HG02610 (cell line): ENCODE data around the gene CASTOR2.
"Not testable (repeated sequence)": the region's sequence is repeated elsewhere in the genome, so short reads cannot be mapped to it uniquely, and the experiment has no call there.

ENCODE experiments used
- ATAC-seq: cut with Tn5 transposase; IDR thresholded peaks from one replicate; pipeline ENCODE4 v1.9.1; 2021; ENCODE audit warnings: mild to moderate bottlenecking, moderate library complexity; ENCODE audit not compliant: unreplicated experiment

The CASTOR2 gene

DNA sequence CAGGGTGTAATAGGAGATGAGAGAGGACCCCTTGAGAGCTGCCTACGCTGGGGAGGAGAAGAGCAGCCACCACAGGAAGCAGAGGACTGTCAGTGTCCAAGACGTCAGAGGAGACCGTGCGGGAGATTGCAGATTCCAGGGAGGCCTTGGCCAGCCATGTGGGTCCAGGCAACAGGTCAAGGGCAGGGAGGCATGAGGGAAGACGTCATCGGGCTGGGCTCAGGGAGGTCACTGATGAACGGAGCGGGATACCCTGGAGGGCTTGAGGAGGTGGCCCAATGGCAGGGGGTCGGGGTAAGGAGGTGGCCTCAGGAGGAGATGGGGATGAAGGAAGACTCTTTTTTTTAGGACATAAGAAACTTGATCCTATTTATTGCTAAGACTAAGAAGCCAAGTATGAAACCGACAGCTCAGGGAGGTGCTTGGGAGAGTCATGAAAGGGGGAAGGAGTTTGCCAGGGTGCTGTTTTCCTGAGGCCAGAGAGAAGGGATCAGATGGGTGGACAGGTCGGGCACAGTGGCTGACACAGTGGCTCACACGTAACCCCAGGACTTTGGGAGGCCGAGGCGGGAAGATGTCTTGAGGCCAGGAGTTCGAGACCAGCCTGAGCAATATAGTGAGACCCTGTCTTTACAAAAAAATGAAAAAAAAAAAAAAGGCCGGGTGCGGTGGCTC, 30.5 kb downstream of the CASTOR2 start:
- ATAC-seq: not testable (repeated sequence)

DNA sequence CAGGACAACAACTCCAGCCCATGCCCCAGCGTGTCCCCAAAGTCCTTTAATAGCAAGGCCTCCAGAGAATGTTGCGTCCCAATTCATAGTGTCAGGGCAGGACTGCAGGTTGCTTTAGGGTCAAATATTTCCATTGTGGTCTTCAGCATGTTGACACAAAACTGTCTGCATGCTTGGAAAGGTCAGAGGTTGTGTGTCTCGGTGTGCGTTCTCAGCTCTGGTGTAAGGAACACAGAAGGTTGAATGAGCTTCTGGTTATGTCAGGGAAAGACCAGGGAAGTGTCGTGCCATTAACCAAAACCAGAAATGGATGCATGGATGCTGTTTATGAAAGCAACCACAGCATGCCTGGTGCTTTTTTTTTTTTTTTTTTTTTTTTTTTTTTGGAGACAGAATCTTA, 31.9 kb downstream of the CASTOR2 start:
- ATAC-seq: not testable (repeated sequence)

DNA sequence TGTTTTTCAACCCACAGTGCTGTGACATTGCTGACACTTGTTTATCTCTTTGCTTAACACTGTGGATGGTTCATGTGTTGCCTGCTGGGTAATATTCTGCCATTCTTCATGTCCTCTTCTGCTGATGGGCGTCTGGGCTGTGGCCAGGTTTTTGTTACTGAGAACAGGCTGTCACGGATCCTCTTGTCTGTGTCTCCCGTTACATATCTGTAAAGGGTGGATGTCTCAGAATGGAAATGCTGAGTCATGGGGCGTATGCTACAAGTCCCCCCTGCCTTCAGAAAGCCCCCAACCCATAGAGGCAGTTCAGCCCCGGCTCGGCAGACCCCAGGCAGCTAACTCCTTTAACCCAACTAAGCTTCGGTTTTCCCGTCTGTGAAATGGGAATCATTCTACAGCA, 33.3 kb downstream of the CASTOR2 start:
- not testable (repeated sequence) for ATAC-seq

DNA sequence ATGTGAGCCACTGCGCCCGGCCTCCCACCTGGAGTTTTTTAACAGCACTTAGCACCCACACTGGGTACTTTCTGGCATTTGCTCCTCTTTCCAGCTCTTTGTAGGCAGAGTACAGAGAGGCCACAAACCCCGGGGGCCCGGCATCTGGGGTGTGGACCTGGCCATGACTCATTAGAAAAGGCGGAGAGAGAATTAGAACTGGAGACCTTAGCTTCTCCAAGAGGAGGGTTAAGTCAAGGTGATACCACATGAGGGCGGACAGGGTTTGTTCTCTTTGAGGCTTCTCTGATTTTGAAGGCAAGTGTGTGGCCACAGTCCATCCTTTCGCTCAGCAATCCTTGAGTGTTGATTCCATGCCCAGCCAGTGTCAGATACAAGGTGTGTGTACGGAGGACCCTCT, 36.9 kb downstream of the CASTOR2 start:
- ATAC-seq: not testable (repeated sequence)

DNA sequence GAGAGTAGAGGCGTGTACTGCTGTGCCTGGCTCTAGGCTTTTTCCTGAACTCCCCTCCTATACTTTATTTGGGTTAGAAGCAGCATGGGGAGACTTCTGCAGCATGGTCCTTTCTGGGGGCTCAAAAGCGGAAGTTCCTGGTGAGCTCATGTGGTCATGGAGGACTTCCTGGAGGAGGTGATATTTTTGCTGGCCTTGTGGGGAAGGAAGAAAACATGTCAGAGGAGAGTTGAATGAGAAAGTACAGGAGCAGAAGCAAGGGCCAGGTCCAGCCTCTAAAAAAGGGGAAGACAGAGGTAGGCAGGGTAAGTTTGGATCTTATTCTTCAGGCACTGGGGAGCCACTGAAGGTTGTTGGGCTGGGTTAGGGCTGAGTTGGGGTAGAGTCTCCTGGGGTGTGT, 45.5 kb downstream of the CASTOR2 start:
- ATAC-seq: no peak

DNA sequence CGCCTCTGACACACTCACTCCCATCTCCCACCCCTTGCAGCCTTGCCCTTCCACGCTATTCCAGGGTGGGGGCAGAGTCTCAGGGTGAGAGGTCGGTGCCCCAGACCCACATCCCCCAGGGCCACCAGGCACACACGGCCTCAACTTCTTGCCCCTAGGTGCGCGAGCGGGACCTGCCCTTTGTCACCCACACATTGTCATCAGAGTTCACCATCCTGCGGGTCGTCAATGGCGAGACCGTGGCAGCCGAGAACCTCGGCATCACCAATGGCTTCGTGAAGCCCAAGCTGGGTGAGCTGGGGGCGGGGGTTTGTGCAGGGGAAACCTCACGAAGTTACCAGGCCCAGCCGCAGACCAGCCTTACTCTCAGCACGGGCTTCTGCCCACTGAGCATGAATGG, 53.3 kb downstream of the CASTOR2 start:
- no peak for ATAC-seq

DNA sequence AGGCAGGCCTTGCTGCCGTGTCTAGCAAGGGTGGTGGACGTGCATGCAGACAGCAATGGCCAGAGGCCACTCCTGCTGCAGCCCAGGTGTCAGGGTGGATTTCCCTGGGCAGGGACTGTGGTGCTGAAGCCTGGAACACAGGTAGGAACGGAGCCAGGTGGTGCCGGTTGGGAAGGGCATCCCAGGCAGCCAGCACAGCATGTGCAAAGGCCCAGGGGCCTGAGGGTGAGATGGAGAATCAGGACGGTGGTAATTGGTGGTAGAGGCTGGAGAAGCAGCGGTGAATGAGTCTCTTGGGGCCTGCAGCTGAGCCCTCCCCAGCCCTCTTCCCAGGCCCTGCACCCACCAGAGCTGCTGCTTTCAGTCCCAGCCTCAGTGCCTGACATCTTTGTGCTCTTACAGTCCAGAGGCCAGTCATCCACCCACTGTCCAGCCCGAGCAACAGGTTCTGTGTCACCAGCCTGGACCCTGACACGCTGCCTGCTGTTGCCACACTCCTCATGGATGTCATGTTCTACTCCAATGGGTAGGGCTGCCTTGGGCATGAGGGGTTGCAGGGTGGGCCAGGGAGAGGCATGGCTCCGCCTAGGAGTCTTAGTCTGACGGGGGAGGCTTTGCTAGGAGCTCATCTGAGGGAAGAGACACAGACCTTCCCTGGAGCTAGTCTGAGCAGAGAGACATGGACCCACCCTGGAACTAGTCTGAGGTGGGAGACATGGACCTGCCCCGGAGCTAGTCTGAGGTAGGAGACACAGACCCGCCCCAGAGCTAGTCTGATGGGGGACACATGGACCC, 54.3 kb downstream of the CASTOR2 start:
- ATAC-seq: no peak

DNA sequence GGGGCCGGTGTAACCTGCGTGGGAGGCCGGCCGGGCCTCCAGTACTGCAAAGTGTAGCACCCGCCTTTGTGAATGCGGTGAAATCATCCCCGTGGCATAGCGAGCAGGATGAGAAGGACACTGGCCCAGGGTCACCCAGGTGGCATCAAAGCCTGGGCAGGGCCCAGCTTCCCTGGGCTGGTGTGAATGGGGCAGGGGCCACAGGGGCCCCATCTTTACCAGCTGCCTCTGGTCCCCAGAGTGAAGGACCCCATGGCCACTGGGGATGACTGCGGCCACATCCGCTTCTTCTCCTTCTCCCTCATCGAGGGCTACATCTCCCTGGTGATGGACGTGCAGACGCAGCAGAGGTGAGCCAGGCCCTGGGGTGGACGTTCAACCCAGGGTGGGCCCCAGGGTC, 55.3 kb downstream of the CASTOR2 start:
- ATAC-seq: no peak

DNA sequence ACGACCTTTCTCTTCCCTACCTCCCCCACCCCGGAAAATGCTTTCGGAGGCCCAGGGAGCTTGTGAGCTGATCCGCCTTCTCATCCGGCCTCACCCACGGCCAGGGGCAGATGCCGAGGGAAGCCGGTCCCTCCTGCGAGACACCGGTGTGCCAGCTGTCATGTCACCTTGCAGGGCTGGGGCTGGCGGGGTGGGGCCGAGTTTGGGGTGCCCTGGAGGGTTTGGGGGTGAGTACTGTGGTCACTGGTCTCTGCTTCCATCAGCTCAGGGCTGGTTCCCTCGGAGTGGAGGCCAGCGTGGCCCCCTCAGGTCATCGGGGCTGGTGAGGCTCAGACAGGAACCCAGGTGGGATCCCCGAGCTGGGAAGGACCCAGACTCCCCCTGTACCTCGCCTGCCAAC, 60.4 kb downstream of the CASTOR2 start:
- ATAC-seq: no peak

DNA sequence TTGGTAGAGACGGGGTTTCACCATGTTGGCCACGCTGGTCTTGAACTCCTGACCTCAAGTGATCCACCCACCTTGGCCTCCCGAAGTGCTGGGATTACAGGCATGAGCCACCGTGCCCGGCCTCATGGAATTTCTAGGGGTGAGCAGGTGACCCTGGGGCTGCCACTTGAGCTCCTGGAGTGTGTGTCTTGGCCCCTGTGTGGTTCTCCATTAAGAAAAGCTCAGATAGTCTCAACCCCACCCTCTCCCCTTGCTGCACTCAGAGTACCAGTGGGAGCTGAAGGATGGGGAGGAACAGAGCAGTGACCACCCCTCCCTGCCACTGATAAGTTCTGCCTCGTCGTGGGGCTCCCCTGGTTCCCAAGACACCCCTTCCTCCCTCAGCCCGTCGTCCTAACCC, 63.8 kb downstream of the CASTOR2 start:
- no peak for ATAC-seq

DNA sequence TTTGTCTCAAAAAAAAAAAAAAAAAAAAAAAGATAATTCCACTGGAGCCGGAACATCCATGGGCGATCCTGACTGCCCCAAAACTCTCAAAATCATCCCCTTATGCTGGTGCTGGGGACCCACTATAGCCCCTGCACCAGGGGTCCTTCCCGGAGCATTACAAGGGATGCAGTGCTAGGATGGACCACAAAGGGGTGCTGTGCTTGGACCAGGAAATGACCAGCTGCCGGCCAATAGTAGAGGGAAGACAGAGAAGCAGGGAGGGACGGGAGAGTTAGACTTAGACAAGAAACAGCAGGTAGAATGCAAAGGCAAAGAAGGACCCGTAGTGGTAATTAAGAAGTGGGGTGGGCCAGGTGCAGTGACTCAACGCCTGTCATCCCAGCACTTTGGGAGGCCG, 68.6 kb downstream of the CASTOR2 start:
- no peak for ATAC-seq

DNA sequence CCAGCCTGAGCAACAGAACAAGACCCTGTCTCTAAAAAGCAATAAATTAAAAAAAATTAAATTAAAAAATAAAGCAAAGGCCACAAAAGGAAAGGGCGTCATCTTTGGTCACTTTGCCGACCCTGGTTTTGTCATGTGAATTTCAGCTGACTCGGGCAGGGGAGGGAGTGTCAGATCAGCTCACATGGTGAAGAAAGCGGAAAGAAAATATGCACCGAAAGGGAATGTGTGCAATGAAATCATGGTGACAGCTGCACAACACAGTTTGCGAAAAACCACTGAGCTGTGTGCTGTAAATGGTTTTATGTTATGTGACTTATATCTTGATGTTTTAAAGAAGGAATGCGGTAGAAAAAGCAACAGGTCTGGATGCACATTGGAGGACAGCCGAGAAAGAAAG, 69.3 kb downstream of the CASTOR2 start:
- no peak for ATAC-seq

DNA sequence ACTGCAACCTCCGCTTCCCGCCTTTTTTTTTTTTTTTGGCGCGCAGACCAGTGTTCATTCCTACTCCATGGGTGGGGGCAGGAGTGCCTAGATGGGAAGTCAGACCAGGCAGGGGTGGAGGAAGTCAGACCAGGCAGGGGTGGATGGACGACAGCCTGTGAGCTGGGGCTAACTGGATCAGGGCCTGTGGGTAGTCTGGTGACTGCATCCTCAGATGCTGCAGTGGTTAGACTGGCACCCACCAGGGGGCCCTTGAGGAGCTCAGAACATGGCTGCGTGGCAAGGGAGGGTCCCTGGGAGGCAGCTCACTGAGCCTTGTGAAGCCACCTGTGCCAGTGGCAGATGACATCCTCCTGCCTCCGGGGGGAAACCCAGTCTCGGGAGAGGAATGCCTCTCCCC, 74.0 kb downstream of the CASTOR2 start:
- ATAC-seq: no peak

DNA sequence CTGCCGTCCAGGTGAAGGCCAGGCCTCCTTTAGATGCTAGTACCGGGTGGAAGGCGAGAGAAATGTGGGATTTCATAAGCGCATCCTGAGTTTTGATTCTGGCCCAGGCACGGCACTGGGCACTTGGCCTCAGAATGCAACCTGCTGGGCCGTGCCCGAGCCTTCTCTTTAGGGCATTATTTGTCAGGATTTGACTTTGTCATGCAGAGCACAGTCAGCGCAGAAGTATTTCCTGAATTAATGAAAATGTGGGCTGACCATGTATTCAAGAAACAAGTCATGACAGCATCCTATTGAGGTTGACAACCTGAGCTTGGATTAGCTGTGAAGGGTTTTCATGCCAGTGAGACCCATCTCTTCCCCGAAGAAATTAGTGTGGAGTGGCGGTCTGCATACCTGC, 74.7 kb downstream of the CASTOR2 start:
- ATAC-seq: no peak

DNA sequence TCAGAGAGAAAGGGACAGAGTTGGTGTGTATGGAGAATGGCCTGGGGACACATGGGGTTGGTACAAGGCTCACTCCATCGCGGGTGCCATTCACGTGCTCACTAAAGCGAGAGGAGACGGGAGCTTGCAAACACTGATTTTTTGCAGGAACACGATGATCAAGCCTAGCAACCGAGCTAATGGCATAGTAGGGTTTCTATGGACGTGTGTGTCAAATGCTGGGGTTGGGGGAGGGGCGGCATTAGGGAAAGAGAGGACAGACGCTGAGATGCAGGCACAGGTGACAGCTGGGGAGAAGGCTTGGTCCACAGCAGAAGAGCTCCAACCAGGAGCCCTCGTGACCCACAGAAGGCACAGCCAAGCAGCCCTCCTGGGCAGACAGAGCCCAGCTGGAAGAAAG, 75.2 kb downstream of the CASTOR2 start:
- ATAC-seq: no peak

DNA sequence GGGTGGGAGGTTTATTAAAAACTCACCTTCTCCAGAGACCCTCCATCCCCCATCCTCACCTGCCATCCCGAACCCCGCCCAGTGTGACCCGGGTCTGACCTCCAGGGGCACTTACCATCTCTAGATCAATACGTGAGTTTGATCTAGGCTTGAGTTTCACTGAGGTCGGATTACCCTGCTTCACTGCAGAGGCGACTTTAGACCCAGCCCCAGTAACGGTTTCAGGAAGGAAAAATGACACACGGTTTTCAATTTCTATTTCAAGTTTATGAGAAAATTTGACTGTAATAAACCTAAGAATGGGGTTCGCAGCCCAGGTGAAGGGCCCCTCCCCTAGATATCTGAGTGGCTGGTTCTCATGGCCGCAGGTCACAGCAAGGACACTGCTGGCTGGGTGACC, 76.0 kb downstream of the CASTOR2 start:
- no peak for ATAC-seq

DNA sequence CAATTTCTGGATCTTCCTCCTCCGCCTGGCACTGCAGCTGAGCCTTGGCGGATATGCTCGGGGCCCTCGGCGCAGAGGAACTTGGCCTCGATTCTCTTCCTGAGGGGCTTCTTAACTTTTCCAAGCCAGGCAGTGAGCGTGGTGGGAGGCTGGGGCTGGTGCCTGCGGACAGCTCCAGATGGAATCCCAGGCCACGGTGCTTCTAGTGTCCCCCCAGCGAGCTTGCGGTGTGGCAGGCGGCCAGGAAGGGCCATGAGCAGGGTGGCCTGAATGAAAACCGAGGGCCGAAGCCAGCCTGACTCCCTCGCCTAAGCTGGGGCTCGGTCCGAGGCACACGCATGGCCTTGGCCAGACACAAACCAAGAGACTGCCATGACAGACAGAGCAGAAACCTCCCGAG, 77.8 kb downstream of the CASTOR2 start:
- no peak for ATAC-seq

DNA sequence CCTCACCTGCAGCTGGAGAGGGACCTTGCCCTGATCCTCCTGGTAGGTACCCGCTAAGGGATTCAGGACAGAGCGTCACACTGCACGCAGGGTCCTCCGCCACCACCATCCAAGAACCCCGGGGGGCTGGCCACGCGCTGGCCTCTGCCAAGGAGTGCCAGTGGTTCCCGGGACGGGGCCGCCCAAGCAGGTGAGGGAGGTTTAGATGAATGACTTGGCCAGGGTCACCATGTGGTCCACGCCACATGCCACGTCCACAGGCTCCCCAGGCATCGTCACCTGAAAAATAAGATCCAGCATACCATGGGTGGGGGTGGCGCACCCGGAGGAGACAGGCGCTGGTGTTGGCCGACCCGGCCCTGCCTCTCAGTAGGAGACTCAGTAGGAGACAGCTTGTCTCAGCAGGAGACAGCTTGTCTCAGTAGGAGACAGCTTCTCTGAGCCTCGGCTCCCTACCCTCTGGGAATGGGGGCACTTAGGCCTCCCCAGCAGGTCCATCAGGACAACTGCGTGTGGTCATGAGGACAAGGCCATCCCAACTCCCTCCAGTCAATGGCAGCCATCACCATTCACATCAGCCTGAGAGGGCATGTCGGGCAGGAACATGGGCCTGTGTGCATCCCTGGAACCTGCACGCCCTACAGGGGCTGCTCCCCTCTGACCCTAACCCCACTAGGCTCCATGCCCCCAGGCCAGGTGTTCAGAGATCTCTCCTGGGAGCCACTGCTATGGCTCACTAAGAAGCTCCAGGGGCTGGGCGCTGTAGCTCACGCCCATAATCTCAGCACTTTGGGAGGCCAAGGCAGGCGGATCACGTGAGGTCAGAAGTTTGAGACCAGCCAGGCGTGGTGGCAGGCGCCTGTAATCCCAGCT, 78.6 kb downstream of the CASTOR2 start:
- no peak for ATAC-seq

DNA sequence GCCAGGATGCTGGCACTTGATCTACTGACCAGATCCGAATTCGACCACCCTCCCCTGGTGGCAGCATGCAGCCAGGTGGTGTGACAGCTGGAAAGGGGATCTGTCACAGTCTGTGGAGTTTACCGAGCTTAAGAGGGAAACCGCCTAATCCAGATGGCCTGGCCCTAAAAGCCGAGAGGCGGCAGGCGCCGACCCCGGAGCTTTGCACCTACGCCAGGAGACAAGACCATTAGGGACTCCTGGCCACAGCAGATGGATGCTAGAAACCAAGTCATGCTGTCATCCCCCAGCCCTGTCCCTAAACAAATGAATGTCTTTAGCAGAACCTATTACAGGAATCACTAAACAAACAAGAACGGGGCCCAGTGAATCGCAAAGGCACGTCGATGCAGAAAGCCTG, 81.4 kb downstream of the CASTOR2 start:
- ATAC-seq: no peak

DNA sequence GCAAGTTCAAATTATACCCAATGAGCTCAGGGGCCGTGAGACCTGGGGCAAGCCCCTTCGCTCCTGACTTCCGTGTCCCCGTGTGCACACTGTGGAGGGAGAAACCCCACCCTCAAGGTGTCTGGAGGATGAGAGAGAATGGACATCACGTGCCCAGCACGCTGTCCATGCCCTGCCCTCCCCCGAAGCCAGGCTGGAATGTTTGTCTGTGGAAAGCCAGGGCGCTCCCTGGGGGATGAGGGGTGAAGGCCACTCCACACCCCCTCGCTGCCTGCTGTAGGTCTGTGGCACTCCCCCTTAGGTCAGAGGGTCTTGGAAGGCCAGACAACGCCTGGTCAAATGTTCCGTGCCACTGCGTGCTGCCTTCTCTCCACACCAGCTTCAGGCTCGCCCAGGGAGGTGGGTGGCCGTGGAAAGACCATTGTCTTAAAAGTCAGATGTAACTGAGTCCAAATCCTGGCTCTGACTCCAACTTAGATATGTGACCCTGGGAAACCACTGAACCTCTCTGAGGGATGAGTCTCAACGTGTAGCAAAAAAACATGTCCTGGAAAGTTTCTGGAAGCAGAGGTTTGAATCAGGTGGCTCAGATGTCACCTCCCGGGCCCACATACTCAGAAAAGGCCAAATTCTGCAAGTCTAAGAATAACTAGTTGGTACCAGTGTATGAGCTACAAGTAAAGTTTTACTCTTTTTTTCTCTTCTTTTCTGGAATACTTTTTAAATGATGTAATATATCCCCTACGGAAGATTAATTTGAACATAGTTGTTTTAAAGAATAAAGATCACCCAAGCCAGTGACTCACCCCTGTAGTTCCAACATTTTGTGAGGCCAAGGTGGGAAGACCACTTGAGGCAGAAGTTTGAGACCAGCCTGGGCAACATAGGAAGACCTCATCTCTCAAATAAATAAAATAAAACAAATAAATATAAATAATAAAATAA, 84.2 kb downstream of the CASTOR2 start:
- no peak for ATAC-seq

DNA sequence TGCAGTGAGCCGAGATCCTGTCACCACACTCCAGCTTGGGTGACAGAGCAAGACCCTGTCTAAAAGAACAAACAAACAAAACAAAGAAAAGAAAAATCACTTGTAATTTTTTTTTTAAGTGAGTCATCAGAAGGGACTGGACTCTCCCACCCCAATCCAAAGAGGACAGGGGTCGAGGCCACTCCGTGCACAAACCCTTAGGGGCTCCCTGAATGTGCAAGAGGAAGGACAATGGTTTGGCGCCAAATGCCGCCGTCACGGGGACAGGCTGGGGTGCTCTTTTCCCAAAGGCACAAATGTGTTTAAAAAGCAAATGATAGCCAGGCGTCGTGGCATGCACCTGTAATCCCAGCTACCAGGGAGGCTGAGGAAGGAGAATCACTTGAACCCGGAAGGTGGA, 85.3 kb downstream of the CASTOR2 start:
- ATAC-seq: no peak
